Measurements from ENCODE around the gene RAPGEF6.

The RAPGEF6 gene

GRCh38 chr5:131384616-131385214 lies 250.3 kb downstream of the RAPGEF6 start:
- TF ChIP-seq GATA2 (IDR thresholded peaks at IDR 0.05; ENCODE audit: low read depth, low read length) = no peak
- TF ChIP-seq GATA3 (IDR thresholded peaks at IDR 0.05; ENCODE audit: low read depth, low read length) = no peak

- TF ChIP-seq GATA2 (IDR thresholded peaks at IDR 0.05; ENCODE audit: low read depth, low read length) = no peak
- TF ChIP-seq GATA3 (IDR thresholded peaks at IDR 0.05; ENCODE audit: low read depth, low read length) = no peak
Observed at GRCh38 chr5:131384173-131384572, 250.9 kb downstream of the RAPGEF6 start.

- TF ChIP-seq GATA2 (IDR thresholded peaks at IDR 0.05; ENCODE audit: low read depth, low read length) (peak; percentile 68), GATA3 (IDR thresholded peaks at IDR 0.05; ENCODE audit: low read depth, low read length) (0 out of 2 replicates have a peak, but pooled peaks have one; percentile 29)
Observed at GRCh38 chr5:131382407-131383395, 252.3 kb downstream of the RAPGEF6 start.

GRCh38 chr5:131381777-131382176 lies 253.3 kb downstream of the RAPGEF6 start:
- TF ChIP-seq GATA3 (IDR thresholded peaks at IDR 0.05; ENCODE audit: low read depth, low read length) (no peak), GATA2 (IDR thresholded peaks at IDR 0.05; ENCODE audit: low read depth, low read length) (no peak)

- no peak for TF ChIP-seq GATA3 (IDR thresholded peaks at IDR 0.05; ENCODE audit: low read depth, low read length)
- no peak for TF ChIP-seq GATA2 (IDR thresholded peaks at IDR 0.05; ENCODE audit: low read depth, low read length)
Observed at GRCh38 chr5:131381021-131381420, 254.0 kb downstream of the RAPGEF6 start.

GRCh38 chr5:131379723-131380122 lies 255.3 kb downstream of the RAPGEF6 start:
- TF ChIP-seq GATA2 (IDR thresholded peaks at IDR 0.05; ENCODE audit: low read depth, low read length) (no peak), GATA3 (IDR thresholded peaks at IDR 0.05; ENCODE audit: low read depth, low read length) (no peak)

GRCh38 chr5:131378721-131379541 lies 256.1 kb downstream of the RAPGEF6 start:
- no peak for TF ChIP-seq GATA2 (IDR thresholded peaks at IDR 0.05; ENCODE audit: low read depth, low read length)
- TF ChIP-seq GATA3 (IDR thresholded peaks at IDR 0.05; ENCODE audit: low read depth, low read length) = no peak

GRCh38 chr5:131377785-131378325 lies 257.2 kb downstream of the RAPGEF6 start:
- TF ChIP-seq GATA3 (IDR thresholded peaks at IDR 0.05; ENCODE audit: low read depth, low read length) (no peak), GATA2 (IDR thresholded peaks at IDR 0.05; ENCODE audit: low read depth, low read length) (no peak)

GRCh38 chr5:131377346-131377745 lies 257.7 kb downstream of the RAPGEF6 start:
- no peak for TF ChIP-seq GATA3 (IDR thresholded peaks at IDR 0.05; ENCODE audit: low read depth, low read length)
- TF ChIP-seq GATA2 (IDR thresholded peaks at IDR 0.05; ENCODE audit: low read depth, low read length) = no peak

GRCh38 chr5:131375351-131375750 lies 259.7 kb downstream of the RAPGEF6 start:
- TF ChIP-seq GATA2 (IDR thresholded peaks at IDR 0.05; ENCODE audit: low read depth, low read length) (no peak), GATA3 (IDR thresholded peaks at IDR 0.05; ENCODE audit: low read depth, low read length) (no peak)
